HEK293 (cell line): ENCODE measurements around the gene PLIN5.
A peak's percentile ranks its signal among the peaks of the same experiment; 100 is the strongest.

Source experiments
- BCL11A ChIP-seq: fragments of 450-650 bp; formaldehyde crosslinking; IDR thresholded peaks from 2 replicates; pipeline ENCODE4 v1.5.1; 2016; ENCODE audit warnings: low read depth, missing biosample characterization, missing genetic modification characterization
- GLI4 ChIP-seq: fragments of 450-650 bp; formaldehyde crosslinking; IDR thresholded peaks from 2 replicates; pipeline ENCODE4 v1.5.1; 2016; ENCODE audit warnings: missing biosample characterization, missing genetic modification characterization
- HOXD13 ChIP-seq: sonication (generic); formaldehyde crosslinking; IDR thresholded peaks from 2 replicates; pipeline ENCODE4 v1.8.0; 2022; ENCODE audit warnings: missing genetic modification reagents, borderline replicate concordance
- IKZF3 ChIP-seq: fragments of 450-650 bp; IDR thresholded peaks from 2 replicates; pipeline ENCODE4 v1.5.0; 2018; ENCODE audit warnings: missing biosample characterization, mild to moderate bottlenecking, missing genetic modification characterization, moderate library complexity
- RBAK ChIP-seq: fragments of 450-650 bp; formaldehyde crosslinking; IDR thresholded peaks from 2 replicates; pipeline ENCODE4 v1.5.1; 2016; ENCODE audit warnings: missing biosample characterization, missing genetic modification characterization
- SCRT2 ChIP-seq: fragments of 450-650 bp; formaldehyde crosslinking; IDR thresholded peaks from 2 replicates; pipeline ENCODE4 v1.5.1; 2016; ENCODE audit warnings: missing biosample characterization, missing genetic modification characterization
- SP3 ChIP-seq: fragments of 450-650 bp; formaldehyde crosslinking; IDR thresholded peaks from 2 replicates; pipeline ENCODE4 v1.5.1; 2016; ENCODE audit warnings: missing biosample characterization, missing genetic modification characterization
- ZBTB48 ChIP-seq: fragments of 450-650 bp; formaldehyde crosslinking; IDR thresholded peaks from 2 replicates; pipeline ENCODE4 v1.5.1; 2016; ENCODE audit warnings: missing biosample characterization, missing genetic modification characterization
- ZFP41 ChIP-seq: fragments of 450-650 bp; formaldehyde crosslinking; IDR thresholded peaks from 2 replicates; pipeline ENCODE4 v1.5.1; 2016; ENCODE audit warnings: missing biosample characterization, missing genetic modification characterization, borderline replicate concordance
- ZNF133 ChIP-seq: fragments of 450-650 bp; formaldehyde crosslinking; IDR thresholded peaks from 2 replicates; pipeline ENCODE4 v1.5.1; 2016; ENCODE audit warnings: missing biosample characterization, missing genetic modification characterization
- ZNF202 ChIP-seq: fragments of 450-650 bp; formaldehyde crosslinking; IDR thresholded peaks from 2 replicates; pipeline ENCODE4 v1.5.1; 2016; ENCODE audit warnings: missing biosample characterization, missing genetic modification characterization, borderline replicate concordance
- ZNF211 ChIP-seq: fragments of 450-650 bp; formaldehyde crosslinking; IDR thresholded peaks from 2 replicates; pipeline ENCODE4 v1.5.1; 2016; ENCODE audit warnings: low read depth, missing biosample characterization, missing genetic modification characterization
- ZNF266 ChIP-seq: fragments of 450-650 bp; formaldehyde crosslinking; IDR thresholded peaks from 2 replicates; pipeline ENCODE4 v1.5.1; 2016; ENCODE audit warnings: missing biosample characterization, missing genetic modification characterization, low read depth
- ZNF311 ChIP-seq: fragments of 450-650 bp; formaldehyde crosslinking; IDR thresholded peaks from 2 replicates; pipeline ENCODE4 v1.5.1; 2017; ENCODE audit warnings: missing biosample characterization, missing genetic modification characterization, borderline replicate concordance
- ZNF366 ChIP-seq: fragments of 450-650 bp; formaldehyde crosslinking; conservative IDR thresholded peaks from 2 replicates; pipeline ENCODE4 v1.5.1; 2016; ENCODE audit warnings: missing biosample characterization, missing genetic modification characterization
- ZNF501 ChIP-seq: fragments of 450-650 bp; formaldehyde crosslinking; IDR thresholded peaks from 2 replicates; pipeline ENCODE4 v1.5.1; 2016; ENCODE audit warnings: missing biosample characterization, missing genetic modification characterization
- ZNF514 ChIP-seq: fragments of 450-650 bp; formaldehyde crosslinking; IDR thresholded peaks from 2 replicates; pipeline ENCODE4 v1.5.1; 2016; ENCODE audit warnings: missing biosample characterization, missing genetic modification characterization
- ZNF747 ChIP-seq: fragments of 450-650 bp; formaldehyde crosslinking; IDR thresholded peaks from 2 replicates; pipeline ENCODE4 v1.5.1; 2016; ENCODE audit warnings: missing biosample characterization, missing genetic modification characterization
- ZNF76 ChIP-seq: fragments of 450-650 bp; formaldehyde crosslinking; IDR thresholded peaks from 2 replicates; pipeline ENCODE4; 2016; ENCODE audit warnings: low read depth, missing biosample characterization, missing genetic modification characterization, borderline replicate concordance
- ZNF837 ChIP-seq: fragments of 450-650 bp; formaldehyde crosslinking; IDR thresholded peaks from 2 replicates; pipeline ENCODE4 v1.5.1; 2016; ENCODE audit warnings: missing biosample characterization, missing genetic modification characterization
- ZSCAN23 ChIP-seq: fragments of 450-650 bp; formaldehyde crosslinking; IDR thresholded peaks from 2 replicates; pipeline ENCODE4 v1.5.1; 2016; ENCODE audit warnings: missing biosample characterization, missing genetic modification characterization
- TF ChIP-seq, protein P1 (sequence below): fragments of 450-650 bp; formaldehyde crosslinking; IDR thresholded peaks from 2 replicates; pipeline ENCODE4 v1.5.1; 2016; ENCODE audit warnings: missing biosample characterization, missing genetic modification characterization
- TF ChIP-seq, protein P2 (sequence below): fragments of 450-650 bp; formaldehyde crosslinking; IDR thresholded peaks from 2 replicates; pipeline ENCODE4 v1.5.1; 2016; ENCODE audit warnings: missing biosample characterization, missing genetic modification characterization
- TF ChIP-seq, protein P3 (sequence below): fragments of 450-650 bp; formaldehyde crosslinking; IDR thresholded peaks from 2 replicates; pipeline ENCODE4 v1.5.1; 2016; ENCODE audit warnings: missing biosample characterization, missing genetic modification characterization, low read depth
- TF ChIP-seq, protein P4 (sequence below): sonication (generic); formaldehyde crosslinking; IDR thresholded peaks from 2 replicates; pipeline ENCODE4 v1.8.1; 2022; ENCODE audit warnings: mild to moderate bottlenecking, moderate library complexity, missing genetic modification reagents
- TF ChIP-seq, protein P5 (sequence below): fragments of 450-650 bp; formaldehyde crosslinking; IDR thresholded peaks from 2 replicates; pipeline ENCODE4 v1.5.1; 2017; ENCODE audit warnings: missing biosample characterization, missing genetic modification characterization
- TF ChIP-seq, protein P6 (sequence below): fragments of 450-650 bp; IDR thresholded peaks from 2 replicates; pipeline ENCODE4 v1.5.1; 2018; ENCODE audit warnings: missing biosample characterization, mild to moderate bottlenecking, missing genetic modification characterization

PLIN5 gene

DNA sequence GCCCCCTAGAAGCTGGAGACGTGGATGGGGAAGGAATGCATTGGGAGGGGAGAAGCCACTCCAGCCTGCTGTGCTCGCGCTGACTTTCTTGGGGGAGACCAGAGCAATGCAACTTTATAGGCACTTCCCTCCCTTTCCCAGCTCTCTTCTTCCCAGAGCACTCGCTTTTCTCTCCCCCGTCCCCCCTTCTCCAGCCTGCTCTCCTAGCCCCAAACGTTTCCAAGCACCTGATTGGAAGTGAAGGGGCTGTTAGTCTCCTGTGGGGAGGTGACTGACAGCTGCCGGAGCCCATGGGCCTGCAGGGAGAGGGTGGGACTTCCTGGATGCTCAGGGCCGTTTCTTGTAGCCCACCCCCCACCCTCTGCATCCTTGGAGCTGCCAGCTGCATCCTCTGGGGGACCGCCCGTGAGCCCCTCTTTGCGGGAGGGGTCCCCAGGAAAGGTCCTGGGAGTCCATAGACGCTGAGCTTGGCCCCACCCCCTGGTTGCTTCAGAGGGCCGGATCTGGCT lies 60.5 kb downstream of the PLIN5 start (continued):
- TF ChIP-seq, protein P1, sequence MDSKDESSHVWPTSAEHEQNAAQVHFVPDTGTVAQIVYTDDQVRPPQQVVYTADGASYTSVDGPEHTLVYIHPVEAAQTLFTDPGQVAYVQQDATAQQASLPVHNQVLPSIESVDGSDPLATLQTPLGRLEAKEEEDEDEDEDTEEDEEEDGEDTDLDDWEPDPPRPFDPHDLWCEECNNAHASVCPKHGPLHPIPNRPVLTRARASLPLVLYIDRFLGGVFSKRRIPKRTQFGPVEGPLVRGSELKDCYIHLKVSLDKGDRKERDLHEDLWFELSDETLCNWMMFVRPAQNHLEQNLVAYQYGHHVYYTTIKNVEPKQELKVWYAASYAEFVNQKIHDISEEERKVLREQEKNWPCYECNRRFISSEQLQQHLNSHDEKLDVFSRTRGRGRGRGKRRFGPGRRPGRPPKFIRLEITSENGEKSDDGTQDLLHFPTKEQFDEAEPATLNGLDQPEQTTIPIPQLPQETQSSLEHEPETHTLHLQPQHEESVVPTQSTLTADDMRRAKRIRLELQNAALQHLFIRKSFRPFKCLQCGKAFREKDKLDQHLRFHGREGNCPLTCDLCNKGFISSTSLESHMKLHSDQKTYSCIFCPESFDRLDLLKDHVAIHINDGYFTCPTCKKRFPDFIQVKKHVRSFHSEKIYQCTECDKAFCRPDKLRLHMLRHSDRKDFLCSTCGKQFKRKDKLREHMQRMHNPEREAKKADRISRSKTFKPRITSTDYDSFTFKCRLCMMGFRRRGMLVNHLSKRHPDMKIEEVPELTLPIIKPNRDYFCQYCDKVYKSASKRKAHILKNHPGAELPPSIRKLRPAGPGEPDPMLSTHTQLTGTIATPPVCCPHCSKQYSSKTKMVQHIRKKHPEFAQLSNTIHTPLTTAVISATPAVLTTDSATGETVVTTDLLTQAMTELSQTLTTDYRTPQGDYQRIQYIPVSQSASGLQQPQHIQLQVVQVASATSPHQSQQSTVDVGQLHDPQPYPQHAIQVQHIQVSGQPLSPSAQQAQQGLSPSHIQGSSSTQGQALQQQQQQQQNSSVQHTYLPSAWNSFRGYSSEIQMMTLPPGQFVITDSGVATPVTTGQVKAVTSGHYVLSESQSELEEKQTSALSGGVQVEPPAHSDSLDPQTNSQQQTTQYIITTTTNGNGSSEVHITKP (tag by site-specific recombination), result peak; percentile 94
- TF ChIP-seq GLI4 (no peak), ZNF311 (no peak), RBAK (no peak), ZNF837 (tag by site-specific recombination) (no peak), HOXD13 (CRISPR knock-in tag) (no peak), ZNF501 (tag by site-specific recombination) (no peak), ZNF133 (tag by site-specific recombination) (no peak), ZNF76 (tag by site-specific recombination) (peak; percentile 62; the same call in 1 of the 2 replicates), ZNF202 (tag by site-specific recombination) (no peak), SP3 (no peak), ZBTB48 (tag by site-specific recombination) (peak; percentile 65), ZNF747 (tag by site-specific recombination) (no peak), ZNF266 (tag by site-specific recombination) (no peak), ZNF211 (tag by site-specific recombination) (no peak), ZNF514 (tag by site-specific recombination) (no peak), IKZF3 (peak; percentile 86), BCL11A (tag by site-specific recombination) (no peak), ZFP41 (tag by site-specific recombination) (no peak), ZSCAN23 (tag by site-specific recombination) (no peak), ZNF366 (peak; percentile 60; the same call in 1 of the 2 replicates), SCRT2 (no peak)
- TF ChIP-seq, protein P2, sequence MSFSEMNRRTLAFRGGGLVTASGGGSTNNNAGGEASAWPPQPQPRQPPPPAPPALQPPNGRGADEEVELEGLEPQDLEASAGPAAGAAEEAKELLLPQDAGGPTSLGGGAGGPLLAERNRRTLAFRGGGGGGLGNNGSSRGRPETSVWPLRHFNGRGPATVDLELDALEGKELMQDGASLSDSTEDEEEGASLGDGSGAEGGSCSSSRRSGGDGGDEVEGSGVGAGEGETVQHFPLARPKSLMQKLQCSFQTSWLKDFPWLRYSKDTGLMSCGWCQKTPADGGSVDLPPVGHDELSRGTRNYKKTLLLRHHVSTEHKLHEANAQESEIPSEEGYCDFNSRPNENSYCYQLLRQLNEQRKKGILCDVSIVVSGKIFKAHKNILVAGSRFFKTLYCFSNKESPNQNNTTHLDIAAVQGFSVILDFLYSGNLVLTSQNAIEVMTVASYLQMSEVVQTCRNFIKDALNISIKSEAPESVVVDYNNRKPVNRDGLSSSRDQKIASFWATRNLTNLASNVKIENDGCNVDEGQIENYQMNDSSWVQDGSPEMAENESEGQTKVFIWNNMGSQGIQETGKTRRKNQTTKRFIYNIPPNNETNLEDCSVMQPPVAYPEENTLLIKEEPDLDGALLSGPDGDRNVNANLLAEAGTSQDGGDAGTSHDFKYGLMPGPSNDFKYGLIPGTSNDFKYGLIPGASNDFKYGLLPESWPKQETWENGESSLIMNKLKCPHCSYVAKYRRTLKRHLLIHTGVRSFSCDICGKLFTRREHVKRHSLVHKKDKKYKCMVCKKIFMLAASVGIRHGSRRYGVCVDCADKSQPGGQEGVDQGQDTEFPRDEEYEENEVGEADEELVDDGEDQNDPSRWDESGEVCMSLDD (tag by site-specific recombination), result 0 out of 2 replicates have a peak, but pooled peaks have one; percentile 33
- TF ChIP-seq, protein P3, sequence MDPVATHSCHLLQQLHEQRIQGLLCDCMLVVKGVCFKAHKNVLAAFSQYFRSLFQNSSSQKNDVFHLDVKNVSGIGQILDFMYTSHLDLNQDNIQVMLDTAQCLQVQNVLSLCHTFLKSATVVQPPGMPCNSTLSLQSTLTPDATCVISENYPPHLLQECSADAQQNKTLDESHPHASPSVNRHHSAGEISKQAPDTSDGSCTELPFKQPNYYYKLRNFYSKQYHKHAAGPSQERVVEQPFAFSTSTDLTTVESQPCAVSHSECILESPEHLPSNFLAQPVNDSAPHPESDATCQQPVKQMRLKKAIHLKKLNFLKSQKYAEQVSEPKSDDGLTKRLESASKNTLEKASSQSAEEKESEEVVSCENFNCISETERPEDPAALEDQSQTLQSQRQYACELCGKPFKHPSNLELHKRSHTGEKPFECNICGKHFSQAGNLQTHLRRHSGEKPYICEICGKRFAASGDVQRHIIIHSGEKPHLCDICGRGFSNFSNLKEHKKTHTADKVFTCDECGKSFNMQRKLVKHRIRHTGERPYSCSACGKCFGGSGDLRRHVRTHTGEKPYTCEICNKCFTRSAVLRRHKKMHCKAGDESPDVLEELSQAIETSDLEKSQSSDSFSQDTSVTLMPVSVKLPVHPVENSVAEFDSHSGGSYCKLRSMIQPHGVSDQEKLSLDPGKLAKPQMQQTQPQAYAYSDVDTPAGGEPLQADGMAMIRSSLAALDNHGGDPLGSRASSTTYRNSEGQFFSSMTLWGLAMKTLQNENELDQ (tag by site-specific recombination), result no peak
- TF ChIP-seq, protein P4, sequence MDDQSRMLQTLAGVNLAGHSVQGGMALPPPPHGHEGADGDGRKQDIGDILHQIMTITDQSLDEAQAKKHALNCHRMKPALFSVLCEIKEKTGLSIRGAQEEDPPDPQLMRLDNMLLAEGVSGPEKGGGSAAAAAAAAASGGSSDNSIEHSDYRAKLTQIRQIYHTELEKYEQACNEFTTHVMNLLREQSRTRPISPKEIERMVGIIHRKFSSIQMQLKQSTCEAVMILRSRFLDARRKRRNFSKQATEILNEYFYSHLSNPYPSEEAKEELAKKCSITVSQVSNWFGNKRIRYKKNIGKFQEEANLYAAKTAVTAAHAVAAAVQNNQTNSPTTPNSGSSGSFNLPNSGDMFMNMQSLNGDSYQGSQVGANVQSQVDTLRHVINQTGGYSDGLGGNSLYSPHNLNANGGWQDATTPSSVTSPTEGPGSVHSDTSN (CRISPR knock-in tag), result peak; percentile 91
- TF ChIP-seq, protein P5, sequence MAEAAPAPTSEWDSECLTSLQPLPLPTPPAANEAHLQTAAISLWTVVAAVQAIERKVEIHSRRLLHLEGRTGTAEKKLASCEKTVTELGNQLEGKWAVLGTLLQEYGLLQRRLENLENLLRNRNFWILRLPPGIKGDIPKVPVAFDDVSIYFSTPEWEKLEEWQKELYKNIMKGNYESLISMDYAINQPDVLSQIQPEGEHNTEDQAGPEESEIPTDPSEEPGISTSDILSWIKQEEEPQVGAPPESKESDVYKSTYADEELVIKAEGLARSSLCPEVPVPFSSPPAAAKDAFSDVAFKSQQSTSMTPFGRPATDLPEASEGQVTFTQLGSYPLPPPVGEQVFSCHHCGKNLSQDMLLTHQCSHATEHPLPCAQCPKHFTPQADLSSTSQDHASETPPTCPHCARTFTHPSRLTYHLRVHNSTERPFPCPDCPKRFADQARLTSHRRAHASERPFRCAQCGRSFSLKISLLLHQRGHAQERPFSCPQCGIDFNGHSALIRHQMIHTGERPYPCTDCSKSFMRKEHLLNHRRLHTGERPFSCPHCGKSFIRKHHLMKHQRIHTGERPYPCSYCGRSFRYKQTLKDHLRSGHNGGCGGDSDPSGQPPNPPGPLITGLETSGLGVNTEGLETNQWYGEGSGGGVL, result peak; percentile 87
- TF ChIP-seq, protein P6, sequence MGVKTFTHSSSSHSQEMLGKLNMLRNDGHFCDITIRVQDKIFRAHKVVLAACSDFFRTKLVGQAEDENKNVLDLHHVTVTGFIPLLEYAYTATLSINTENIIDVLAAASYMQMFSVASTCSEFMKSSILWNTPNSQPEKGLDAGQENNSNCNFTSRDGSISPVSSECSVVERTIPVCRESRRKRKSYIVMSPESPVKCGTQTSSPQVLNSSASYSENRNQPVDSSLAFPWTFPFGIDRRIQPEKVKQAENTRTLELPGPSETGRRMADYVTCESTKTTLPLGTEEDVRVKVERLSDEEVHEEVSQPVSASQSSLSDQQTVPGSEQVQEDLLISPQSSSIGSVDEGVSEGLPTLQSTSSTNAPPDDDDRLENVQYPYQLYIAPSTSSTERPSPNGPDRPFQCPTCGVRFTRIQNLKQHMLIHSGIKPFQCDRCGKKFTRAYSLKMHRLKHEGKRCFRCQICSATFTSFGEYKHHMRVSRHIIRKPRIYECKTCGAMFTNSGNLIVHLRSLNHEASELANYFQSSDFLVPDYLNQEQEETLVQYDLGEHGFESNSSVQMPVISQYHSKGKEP, result no peak
